GOT3 (cell line): ENCODE results near the gene HYAL4.

ENCODE experiments used
- DNase-seq: peaks from one replicate; lab custom pipeline; 2025; ENCODE audit warnings: mixed read lengths; lab: John Stamatoyannopoulos, UW

The HYAL4 gene

GRCh38 chr7:123901101-123901500, 56.1 kb downstream of the HYAL4 start:
- no peak for DNase-seq

GRCh38 chr7:123905714-123906113, 60.7 kb downstream of the HYAL4 start:
- no peak for DNase-seq

- no peak for DNase-seq
Observed at GRCh38 chr7:123916240-123916724, 71.3 kb downstream of the HYAL4 start.

GRCh38 chr7:123917878-123918277, 72.9 kb downstream of the HYAL4 start:
- DNase-seq, result no peak

GRCh38 chr7:123918309-123918708, 73.3 kb downstream of the HYAL4 start:
- DNase-seq, result no peak

GRCh38 chr7:123923599-123923998, 78.6 kb downstream of the HYAL4 start:
- no peak for DNase-seq

GRCh38 chr7:123924941-123925340, 80.0 kb downstream of the HYAL4 start, which contains the start of gene SPAM1:
TSS of gene SPAM1 (plus strand) at chr7:123925241. CDS start at chr7:123953571, 28,330 bp downstream.
- no peak for DNase-seq
